DND-41 (cell line): Measurements from ENCODE around the gene TFR2.

Source experiments
- ATAC-seq: fragments of 200-7000 bp; cut with Tn5 transposase; 3 replicates; pipeline ENCODE4 v1.9.1; 2021; ENCODE audit warnings: low read depth; ENCODE audit not compliant: insufficient read depth
- DNase-seq: peaks from one replicate; pipeline ENCODE4 v3.0.0-alpha.2; 2020
- H2AFZ ChIP-seq: 2 replicates; pipeline ENCODE4 v1.6.0; 2012; ENCODE audit warnings: low read depth, low read length
- H3K27ac ChIP-seq: 2 replicates; pipeline ENCODE4 v1.5.1; 2012; ENCODE audit warnings: low read length, inconsistent platforms
- H3K27me3 ChIP-seq: fragments of 200-600 bp; sonication (generic); 2 replicates; pipeline ENCODE4 v1.6.0; 2012; ENCODE audit warnings: low read length, mild to moderate bottlenecking, inconsistent platforms; ENCODE audit not compliant: insufficient read depth, poor library complexity
- H3K36me3 ChIP-seq: 2 replicates; pipeline ENCODE4 v1.5.1; 2012; ENCODE audit warnings: low read length, inconsistent platforms; ENCODE audit not compliant: insufficient read depth
- H3K4me1 ChIP-seq: 2 replicates; pipeline ENCODE4 v1.5.1; 2012; ENCODE audit warnings: mild to moderate bottlenecking, low read length; ENCODE audit not compliant: insufficient read depth
- H3K4me2 ChIP-seq: 2 replicates; pipeline ENCODE4 v1.6.0; 2012; ENCODE audit warnings: mild to moderate bottlenecking, moderate library complexity, low read length, inconsistent platforms; ENCODE audit not compliant: insufficient read depth
- H3K4me3 ChIP-seq, 2 experiments: fragments of 200-600 bp in 1 of 2; shearing (Covaris generic) in 1 of 2; 2 replicates each; pipeline ENCODE4 v1.5.1; 2012 to 2016; ENCODE audit warnings: inconsistent platforms in 2 of 2, low read length in 2 of 2, mild to moderate bottlenecking in 2 of 2, low read depth in 1 of 2, moderate library complexity in 1 of 2
- H3K79me2 ChIP-seq: 2 replicates; pipeline ENCODE4 v1.6.0; 2012; ENCODE audit warnings: low read length, inconsistent platforms; ENCODE audit not compliant: insufficient read depth
- H3K9ac ChIP-seq: 2 replicates; pipeline ENCODE4 v1.6.0; 2012; ENCODE audit warnings: low read depth, mild to moderate bottlenecking, inconsistent platforms, low read length, moderate library complexity
- H3K9me3 ChIP-seq: 2 replicates; pipeline ENCODE4 v1.5.1; 2012; ENCODE audit warnings: low read length, moderate library complexity, mild to moderate bottlenecking, inconsistent platforms; ENCODE audit not compliant: insufficient read depth, severe bottlenecking
- H4K20me1 ChIP-seq: 2 replicates; pipeline ENCODE4 v1.6.0; 2012; ENCODE audit warnings: low read length; ENCODE audit not compliant: insufficient read depth
- CTCF ChIP-seq: IDR thresholded peaks from 2 replicates; pipeline ENCODE4 v1.5.1; 2012; ENCODE audit warnings: borderline replicate concordance, low read length, moderate library complexity, mild to moderate bottlenecking; ENCODE audit not compliant: poor library complexity, severe bottlenecking; ENCODE audit errors: extremely low read depth
- EZH2 ChIP-seq: IDR thresholded peaks from 3 replicates; pipeline ENCODE4 v1.6.1; 2012; ENCODE audit warnings: borderline replicate concordance, low read depth, mild to moderate bottlenecking, moderate library complexity, low read length, inconsistent platforms; ENCODE audit not compliant: severe bottlenecking

Gene TFR2

GRCh38 chr7:100684534-100685042 lies 43.2 kb upstream of the TFR2 start:
- no peak overlapping the region for H3K9ac ChIP-seq

GRCh38 chr7:100683659-100684533 lies 42.5 kb upstream of the TFR2 start:
- H3K4me1 ChIP-seq: no peaks in the 10 kb centered on the region
- H3K4me2 ChIP-seq: no peak overlapping the region
- DNase-seq (no peak), ATAC-seq (no peak)
- peaks cover 74% of the 10 kb centered on the region for H4K20me1 ChIP-seq
- TF ChIP-seq CTCF: no peak
- TF ChIP-seq EZH2: no peak
- no peaks in the 10 kb centered on the region for H3K27me3 ChIP-seq
- H3K4me3 ChIP-seq: no peak overlapping the region
- no peak overlapping the region for H3K27ac ChIP-seq
- no peak overlapping the region for H3K9ac ChIP-seq
- peaks cover 97% of the 10 kb centered on the region for H3K36me3 ChIP-seq
- no peaks in the 10 kb centered on the region for H3K9me3 ChIP-seq
- H3K79me2 ChIP-seq: peaks cover 20% of the 10 kb centered on the region
- H2AFZ ChIP-seq: no peak overlapping the region

More at GRCh38 chr7:100684534-100685042, 43.2 kb upstream of the TFR2 start:
- Histone ChIP-seq H3K27ac (no peak overlapping the region), H3K4me2 (no peak overlapping the region), H3K27me3 (no peaks in the 10 kb centered on the region), H2AFZ (no peak overlapping the region), H3K4me1 (peaks cover 5% of the 10 kb centered on the region; the same call in 1 of the 2 replicates), H3K36me3 (peaks cover 97% of the 10 kb centered on the region), H4K20me1 (peaks cover 74% of the 10 kb centered on the region), H3K9me3 (no peaks in the 10 kb centered on the region), H3K4me3 (no peak overlapping the region), H3K79me2 (peaks cover 23% of the 10 kb centered on the region)
- no peak for DNase-seq
- no peak for TF ChIP-seq EZH2
- no peak for TF ChIP-seq CTCF
- no peak for ATAC-seq

GRCh38 chr7:100682991-100683658 lies 41.8 kb upstream of the TFR2 start:
- H3K4me3 ChIP-seq: no peak overlapping the region
- H3K9ac ChIP-seq: no peak overlapping the region
- H3K4me1 ChIP-seq: no peaks in the 10 kb centered on the region
- H3K79me2 ChIP-seq: peaks cover 14% of the 10 kb centered on the region
- peaks cover 73% of the 10 kb centered on the region for H4K20me1 ChIP-seq
- no peak for DNase-seq
- no peak overlapping the region for H3K4me2 ChIP-seq
- H3K27me3 ChIP-seq: no peaks in the 10 kb centered on the region
- no peak for TF ChIP-seq CTCF
- TF ChIP-seq EZH2: no peak
- peaks cover 97% of the 10 kb centered on the region for H3K36me3 ChIP-seq
- no peak overlapping the region for H2AFZ ChIP-seq
- no peak overlapping the region for H3K27ac ChIP-seq
- no peak for ATAC-seq
- no peaks in the 10 kb centered on the region for H3K9me3 ChIP-seq
